ENCODE data around the gene C2orf49.

C2orf49 gene

GRCh38 chr2:105337122-105338019 is at the start of gene C2orf49:
C2orf49 (plus strand) TSS chr2:105337540; CDS start chr2:105337588, 48 bp downstream.
- H3K27ac ChIP-seq = peak within 1 kb of the TSS; percentile 99
- TF ChIP-seq ZFX (IDR thresholded peaks at IDR 0.05) (peak; percentile 36; the same call in 1 of the 2 replicates), CTCF (conservative IDR thresholded peaks at IDR 0.05) (no peak)

- H3K27ac ChIP-seq = no peak overlapping the region
- TF ChIP-seq CTCF (conservative IDR thresholded peaks at IDR 0.05) = peak; percentile 64
- TF ChIP-seq ZFX (IDR thresholded peaks at IDR 0.05) = no peak
Observed at GRCh38 chr2:105287692-105288091, 49.6 kb upstream of the C2orf49 start.

GRCh38 chr2:105288133-105288532 is 49.2 kb upstream of the C2orf49 start:
- H3K27ac ChIP-seq = no peak overlapping the region
- TF ChIP-seq ZFX (IDR thresholded peaks at IDR 0.05) = no peak
- TF ChIP-seq CTCF (conservative IDR thresholded peaks at IDR 0.05) = no peak

- no peak for TF ChIP-seq ZFX (IDR thresholded peaks at IDR 0.05)
- TF ChIP-seq CTCF (conservative IDR thresholded peaks at IDR 0.05) = no peak
- no peak overlapping the region for H3K27ac ChIP-seq
Observed at GRCh38 chr2:105290981-105291660, 46.2 kb upstream of the C2orf49 start.

- no peak for TF ChIP-seq CTCF (conservative IDR thresholded peaks at IDR 0.05)
- no peak overlapping the region for H3K27ac ChIP-seq
Observed at GRCh38 chr2:105291981-105292380, 45.4 kb upstream of the C2orf49 start.

- H3K27ac ChIP-seq = no peak overlapping the region
- no peak for TF ChIP-seq CTCF (conservative IDR thresholded peaks at IDR 0.05)
- TF ChIP-seq ZFX (IDR thresholded peaks at IDR 0.05) = no peak
Observed at GRCh38 chr2:105294046-105294445, 43.3 kb upstream of the C2orf49 start.
